Left colon (tissue), 2 donors: ENCODE measurements around the gene KDM4B. TPM values are rescaled to one million over a fixed set of nuclear protein-coding genes. Genes with fewer than 3 reads are reported as not detected.

ENCODE experiments used
- ATAC-seq: fragments of 200-7000 bp; cut with Tn5 transposase; one replicate; pipeline ENCODE4 v1.9.1; 2020; ENCODE audit warnings: mild to moderate bottlenecking, moderate library complexity
- DNase-seq, 2 donors: peaks; one replicate each; pipeline ENCODE4 v3.0.0-alpha.2; 2020
- intact Hi-C, 2 donors: fragments of 100-400 bp; cut with DNase I in 1 of 2; cut with micrococcal nuclease in 1 of 2; formaldehyde crosslinking; loops; one replicate each; pipeline versions ENCODE4 v1.11.2 to v1.14.0; 2022; cut with DNase I, micrococcal nuclease
- total RNA-seq, 2 donors: library from RNA; stranded (reverse); fragmentation: NEBNext Ultra II Directional; extraction: Animal tissue kit (Norgen Biotek cat#: 25700); gene quantifications; one replicate each; pipeline ENCODE4 v1.2.1, GENCODE V29; 2021
- donor health status: DM: no; HTN: no; CAD: no.
- donor health status: DM: yes; HTN: yes; CAD: no.

Gene KDM4B
- total RNA-seq, 2 donors from 2014 or later, result 43.9 to 46.2 TPM

DNA sequence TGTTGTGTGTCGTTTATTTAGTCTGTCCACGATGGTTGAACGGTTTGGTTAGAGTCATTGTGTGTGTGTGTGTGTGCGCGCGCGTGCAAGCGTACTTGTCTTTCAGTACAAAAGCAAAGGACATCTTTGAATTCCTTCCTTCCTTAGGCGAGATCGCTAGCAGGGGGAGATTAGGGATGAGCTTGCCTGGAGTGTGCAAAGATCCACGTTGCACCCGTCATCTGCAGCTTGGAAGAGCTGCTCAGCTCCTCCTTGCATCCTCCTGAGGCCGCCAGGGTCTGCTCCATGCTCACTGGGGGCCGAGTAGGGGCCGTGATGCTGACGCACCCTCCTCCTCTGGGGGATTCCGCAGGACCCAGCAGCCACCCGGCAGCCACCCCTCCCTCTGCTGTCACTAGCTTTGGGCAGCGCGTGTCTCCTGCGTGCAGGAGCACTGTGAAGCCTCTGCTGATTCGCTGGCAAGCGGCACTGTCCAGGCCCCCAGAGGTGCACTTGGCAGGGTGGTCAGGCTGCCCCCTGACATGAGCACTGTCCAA is 137.3 kb downstream of the KDM4B start:
- intact Hi-C loops, result no loop called here
- DNase-seq, result no peak
- no peak for ATAC-seq

DNA sequence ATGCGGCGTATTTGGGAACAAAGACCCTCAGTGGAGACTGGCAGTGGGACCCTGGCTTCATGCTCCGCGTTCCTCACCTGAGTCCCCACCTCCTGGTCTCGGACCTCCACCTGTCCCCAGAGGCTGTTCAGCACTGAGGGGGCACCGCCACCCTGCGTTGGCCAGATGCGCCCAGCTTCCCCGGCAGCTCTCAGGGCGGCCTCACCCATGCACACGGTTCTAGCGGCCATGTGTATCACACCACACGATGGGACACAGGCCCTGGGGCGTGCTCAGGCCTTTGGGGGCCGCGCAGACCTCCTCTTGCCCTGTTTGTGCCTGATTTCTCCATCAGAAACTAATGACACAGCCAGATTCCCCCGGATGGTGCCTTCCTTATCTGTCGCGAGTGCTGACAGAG is 138.1 kb downstream of the KDM4B start:
- no peak for DNase-seq
- no peak for ATAC-seq
- intact Hi-C loops, result no loop called here

DNA sequence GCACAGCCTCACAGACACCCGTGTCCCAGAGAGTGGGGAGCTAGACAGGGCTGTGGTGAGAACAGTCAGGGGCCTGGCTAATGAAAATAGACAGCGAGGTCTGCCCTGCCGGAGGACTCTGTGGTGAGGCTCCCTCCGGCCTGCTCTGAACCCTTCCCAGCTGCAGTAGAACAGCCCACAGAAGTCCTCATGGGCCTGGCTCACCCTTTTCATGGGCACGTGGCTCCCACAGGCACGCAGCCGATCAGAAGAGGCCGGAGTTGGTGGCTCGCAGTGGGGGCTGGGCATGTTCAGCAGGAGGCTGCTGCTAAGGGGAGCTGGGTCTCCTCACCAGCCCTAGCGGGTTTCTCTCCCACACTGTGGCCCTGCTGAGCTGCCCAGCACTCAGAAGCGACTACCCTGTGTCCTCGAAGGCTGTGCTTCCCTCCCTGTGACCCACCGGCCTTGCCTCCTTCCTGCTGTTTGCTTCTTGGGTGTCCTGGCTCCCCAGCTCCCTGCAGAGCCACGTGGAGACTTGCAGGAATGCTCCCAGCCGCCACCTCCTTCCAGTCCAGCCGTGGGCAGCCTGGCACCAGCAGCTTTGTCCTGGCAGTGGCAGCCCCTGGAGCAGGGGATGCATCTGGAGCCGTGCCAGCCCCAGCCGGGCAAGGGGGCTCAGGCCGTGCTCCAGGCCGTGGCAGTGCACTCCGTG is 138.7 kb downstream of the KDM4B start:
- DNase-seq, result no peak
- no peak for ATAC-seq
- intact Hi-C loops, result no loop called here

DNA sequence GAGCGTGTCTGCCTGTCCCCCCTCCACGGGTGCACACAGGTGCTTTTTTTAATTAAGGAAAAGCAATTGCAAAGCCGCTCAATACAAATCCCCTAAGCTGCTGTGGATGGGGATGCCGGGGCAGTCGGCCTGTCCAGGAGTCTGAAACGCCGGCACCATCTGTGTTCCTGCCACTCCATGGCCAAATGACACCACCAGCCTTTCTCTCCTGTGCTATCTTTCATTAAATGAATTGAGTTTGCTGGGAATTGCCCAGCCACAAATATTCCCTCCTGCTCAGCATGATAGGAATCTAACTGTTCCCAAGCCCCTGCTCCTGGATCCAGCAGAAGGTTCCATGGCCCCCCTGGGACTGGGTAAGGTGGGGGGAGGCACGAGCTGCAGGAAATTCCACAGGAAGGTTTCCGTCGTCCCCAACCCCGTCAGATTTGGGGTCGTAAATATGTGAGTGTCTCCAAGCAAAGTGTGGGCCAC is 139.2 kb downstream of the KDM4B start:
- DNase-seq (no peak), ATAC-seq (no peak)
- intact Hi-C loops, result no loop called here

DNA sequence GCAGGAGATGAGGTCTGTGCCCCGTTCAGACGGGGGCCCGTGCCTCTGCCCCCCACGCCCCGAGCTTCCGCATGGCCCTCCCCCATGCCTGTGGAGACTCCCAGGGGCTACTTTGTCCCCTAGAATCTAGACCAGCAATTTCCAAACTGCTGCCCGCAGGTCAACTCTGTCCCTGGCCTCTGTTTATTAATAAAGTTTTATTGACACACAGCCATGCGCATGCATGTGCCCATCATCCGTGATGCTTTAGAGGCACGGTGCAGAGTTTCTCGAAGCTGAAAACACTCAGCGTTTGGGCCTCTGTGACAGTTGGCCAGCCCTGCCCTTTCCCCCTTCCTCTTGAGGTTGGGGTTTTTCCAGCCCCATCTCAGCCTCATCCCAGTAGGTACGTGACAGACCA is 140.0 kb downstream of the KDM4B start:
- intact Hi-C loops, result no loop called here
- no peak for ATAC-seq
- DNase-seq, result no peak

DNA sequence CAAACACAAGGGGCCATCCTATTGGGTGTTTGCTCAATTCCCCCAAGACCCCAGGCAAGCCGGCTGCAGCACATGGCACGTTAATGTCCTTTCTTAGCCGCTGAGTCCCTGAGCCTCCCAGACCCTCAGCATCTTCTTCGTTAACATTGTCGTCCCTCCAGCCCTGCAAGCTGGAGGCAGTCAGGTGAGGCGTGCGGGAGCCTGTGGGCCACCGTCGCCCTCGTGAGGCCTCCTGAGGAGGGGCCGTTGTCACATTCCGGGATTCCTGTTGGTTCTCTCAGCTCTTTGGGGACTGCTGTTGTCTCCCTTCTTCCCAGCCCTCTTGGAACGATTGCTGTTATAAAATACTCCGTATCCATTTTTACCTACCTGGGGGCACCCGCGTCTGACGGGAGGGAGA is 140.6 kb downstream of the KDM4B start:
- ATAC-seq (no peak), DNase-seq (no peak)
- intact Hi-C loops, result no loop called here

DNA sequence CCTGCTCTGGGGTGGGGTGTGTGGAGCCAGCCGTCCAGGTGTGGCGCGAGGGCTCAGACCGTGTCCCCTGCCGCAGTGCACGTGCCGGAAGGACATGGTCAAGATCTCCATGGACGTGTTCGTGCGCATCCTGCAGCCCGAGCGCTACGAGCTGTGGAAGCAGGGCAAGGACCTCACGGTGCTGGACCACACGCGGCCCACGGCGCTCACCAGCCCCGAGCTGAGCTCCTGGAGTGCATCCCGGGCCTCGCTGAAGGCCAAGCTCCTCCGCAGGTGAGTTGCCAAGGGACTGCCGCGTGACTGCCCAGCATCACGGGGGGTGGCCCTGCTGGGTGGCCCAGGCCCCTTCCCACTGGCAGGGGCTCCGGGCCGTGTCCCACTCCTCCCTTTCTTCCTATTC is 141.6 kb downstream of the KDM4B start:
- ATAC-seq (no peak), DNase-seq (no peak)
- intact Hi-C loops, result no loop called here

DNA sequence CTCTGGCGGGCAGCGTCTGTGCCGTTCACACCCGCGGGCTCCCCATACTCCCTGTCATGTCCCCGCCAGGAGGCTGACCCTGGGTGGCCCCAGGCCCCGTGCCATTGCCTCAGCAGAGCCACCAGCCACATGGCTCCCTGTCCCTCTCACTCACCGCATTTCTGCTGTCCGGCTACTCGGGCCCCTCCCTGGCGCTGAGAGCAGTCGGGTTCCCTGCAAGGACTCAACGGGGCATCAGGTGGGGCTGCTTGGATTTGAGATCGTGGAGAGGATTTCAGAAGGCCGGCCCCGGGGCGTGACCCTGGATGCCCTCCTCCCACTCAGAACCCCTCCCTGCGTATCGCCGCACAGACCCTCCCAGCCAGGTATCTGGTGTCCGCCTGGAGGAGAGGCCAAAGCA is 142.1 kb downstream of the KDM4B start:
- DNase-seq, result no peak
- intact Hi-C loops, result no loop called here
- ATAC-seq, result no peak

DNA sequence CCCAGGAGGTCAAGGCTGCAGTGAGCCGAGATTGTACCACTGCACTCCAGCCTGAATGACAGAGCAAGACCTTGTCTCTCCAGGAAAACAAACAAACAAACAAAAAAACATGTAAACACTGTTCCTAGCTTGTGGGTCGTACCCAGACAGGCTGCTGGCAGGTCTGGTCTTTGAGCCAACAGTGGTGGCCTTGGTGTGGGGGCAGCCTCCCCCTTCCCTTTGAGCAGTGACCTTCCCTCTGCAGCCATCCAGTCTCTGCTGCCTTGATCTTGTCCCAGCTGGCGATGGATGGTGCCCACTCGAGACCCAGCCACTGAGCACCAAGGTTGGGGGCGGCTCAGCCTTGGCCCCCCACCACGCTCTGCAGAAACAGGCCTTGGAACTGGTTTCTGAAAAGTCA is 143.3 kb downstream of the KDM4B start:
- ATAC-seq (no peak), DNase-seq (no peak)
- intact Hi-C loops, result no loop called here

DNA sequence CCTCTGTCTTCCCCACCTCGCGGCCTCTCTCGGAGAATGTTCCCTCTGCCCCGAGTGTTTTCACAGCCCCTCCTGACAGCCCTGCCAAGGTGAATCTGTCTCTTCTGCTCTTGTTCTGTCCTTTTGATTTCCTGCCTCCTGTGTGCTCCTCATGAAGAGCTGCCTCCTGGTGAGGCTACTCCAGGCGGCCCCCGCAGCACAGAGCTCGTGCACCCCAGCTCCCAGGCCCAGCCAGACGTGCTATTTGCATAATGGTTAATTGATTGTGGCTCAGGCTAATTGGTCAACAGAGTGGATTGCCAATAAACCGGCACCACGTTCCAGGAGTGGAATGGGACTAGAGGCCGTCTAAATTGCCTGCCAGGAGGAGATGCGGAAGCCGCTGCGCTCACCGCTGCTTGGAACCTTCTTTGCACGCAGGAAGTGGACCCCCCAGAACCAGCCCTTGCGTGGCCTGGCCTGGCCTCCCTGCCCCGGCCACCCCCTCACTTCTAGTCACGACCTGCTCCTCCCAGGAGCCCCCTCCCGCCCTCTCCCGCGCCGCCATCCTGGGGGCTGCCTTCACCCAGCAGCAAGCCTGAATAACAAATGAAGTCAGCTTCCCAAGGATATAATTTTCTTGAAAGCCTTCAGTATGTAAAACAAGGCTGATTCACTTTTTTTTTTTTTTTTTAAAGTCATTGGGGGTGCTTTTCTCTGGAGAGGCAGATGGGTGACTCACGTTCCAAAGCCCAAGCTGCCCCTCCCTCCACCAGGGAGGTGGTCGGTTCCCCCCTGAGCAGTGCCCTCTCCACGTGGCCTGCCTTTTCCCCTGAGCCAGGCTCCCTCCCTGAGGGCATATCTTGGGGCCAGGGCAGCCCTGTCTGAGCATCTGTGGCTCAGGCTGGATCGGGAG is 144.0 kb downstream of the KDM4B start:
- intact Hi-C loops, result no loop called here
- no peak for DNase-seq
- no peak for ATAC-seq

DNA sequence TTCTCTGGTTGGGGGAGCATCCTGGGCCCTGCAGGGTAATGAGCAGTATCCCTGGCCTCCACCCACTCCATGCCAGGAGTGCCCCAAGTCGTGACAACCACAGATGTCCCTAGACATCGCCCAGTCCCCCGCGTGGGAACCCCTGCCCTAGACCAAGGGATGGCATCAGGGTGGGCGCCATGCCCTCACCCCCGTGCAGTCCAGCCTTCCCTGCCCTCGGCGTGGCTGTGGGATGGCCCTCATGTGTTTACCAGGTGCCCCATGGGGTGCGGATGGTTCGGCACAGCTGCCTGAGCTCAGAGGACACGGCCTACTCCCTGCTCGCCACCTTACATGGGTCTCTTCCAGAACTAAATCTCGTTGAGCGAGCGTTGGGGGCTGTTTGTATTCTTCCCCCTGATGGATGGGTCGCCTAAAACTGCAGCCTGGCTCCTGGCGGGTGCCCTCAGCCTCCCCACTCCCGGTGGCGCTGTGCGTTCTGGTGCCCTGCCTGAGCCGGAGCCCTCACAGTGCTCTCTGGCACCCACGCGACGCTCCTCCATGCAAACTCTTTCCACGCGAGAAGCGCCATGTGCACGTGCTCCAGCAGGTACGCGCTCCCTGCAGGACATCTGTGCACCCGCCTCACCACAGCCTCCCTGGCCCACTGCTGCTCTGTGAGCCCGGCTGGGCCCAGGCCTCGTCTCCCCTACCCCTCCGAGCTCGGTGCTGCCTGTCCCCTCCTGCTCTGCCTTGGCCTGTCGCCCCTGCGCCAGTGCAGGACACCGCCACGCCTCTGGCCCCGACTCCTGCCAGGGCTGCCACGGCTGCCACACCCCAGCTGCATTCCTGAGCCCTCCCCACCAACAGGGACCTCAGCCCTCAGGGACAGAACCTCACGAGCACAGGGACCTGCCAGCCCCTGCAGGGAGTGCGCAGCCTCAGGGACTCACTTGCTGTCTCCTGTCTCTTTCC is 145.0 kb downstream of the KDM4B start:
- ATAC-seq, result no peak
- DNase-seq, result no peak
- intact Hi-C loops, result no loop called here

DNA sequence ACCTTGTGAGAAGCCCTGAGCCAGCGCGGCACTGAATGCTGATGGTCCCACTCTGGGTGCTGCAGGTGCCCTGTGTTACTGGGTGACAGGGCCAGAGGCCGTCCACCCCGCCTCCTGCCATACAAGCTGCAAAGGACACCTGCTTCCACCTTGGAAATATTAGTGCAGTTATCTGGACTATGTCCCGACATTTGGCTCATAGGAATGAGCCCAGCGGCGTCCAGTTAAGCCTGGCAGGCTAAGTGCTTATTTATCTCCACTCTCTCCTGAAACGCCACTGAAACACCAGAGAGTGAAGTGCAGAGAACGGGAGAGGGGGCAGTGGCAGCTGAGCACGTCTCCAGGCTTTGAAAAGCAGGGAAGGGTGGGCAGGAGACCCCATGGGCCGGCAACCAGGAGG is 145.8 kb downstream of the KDM4B start:
- DNase-seq, result no peak
- intact Hi-C loops, result no loop called here
- ATAC-seq, result no peak

DNA sequence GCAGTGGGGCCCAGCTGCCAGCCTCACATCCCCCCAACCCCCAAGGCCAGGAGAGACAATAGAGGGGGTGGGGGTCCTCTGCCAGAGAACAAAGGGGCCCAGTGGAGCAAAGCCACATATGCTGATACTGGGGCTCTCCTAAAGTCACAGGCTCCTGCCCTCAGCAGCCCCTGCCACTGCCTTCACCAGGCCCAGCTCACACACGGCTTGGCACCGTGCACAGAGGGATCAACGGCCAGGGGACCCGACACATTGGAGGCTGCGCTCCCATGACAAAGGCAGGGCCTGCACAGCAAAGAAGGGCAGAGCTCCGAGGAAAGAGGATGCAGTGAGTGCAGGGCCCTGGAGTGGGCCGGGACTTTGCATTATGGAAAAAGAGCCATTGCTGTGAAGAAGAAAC is 146.4 kb downstream of the KDM4B start:
- DNase-seq (no peak), ATAC-seq (no peak)
- intact Hi-C loops, result no loop called here

DNA sequence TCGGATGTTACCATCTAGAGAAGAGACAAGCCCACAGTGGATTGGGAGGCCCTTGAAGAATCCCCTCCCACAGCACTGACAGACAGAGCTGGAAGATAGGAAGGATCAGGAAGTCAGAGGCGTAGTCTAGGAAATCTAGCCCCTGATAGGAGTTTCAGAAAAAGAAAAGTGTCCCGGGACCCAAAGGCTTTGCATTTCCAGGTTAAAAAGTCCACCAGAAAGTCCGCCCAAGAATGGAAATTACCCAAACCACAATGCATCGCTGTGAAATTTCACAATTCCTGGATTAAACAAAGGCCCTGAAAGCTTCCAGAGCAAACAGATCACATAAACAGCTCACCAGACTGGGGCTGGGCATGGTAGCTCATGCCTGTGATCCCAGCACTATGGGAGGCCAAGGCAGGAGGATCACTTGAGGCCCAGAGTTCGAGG is 146.9 kb downstream of the KDM4B start:
- intact Hi-C loops, result no loop called here
- no peak for DNase-seq
- no peak for ATAC-seq

DNA sequence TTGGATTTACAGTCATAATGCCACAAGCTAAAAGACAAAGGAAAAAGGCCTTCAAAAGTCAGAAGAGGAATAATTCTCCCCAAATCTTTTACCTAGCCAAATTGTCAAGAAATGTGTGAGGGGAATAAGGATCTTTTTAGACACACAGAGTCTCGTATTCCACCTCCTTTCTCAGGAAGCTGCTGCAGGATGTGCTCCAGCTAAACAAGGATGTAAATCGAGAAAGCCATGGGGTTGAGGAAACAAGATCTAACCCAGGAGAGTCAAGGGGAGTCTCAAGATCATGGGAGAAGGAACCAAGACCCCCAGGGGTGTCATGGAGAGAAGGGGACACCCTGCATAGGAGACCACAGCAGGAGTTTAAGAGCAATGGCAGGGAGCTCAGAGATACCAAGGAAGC is 147.4 kb downstream of the KDM4B start:
- ATAC-seq, result no peak
- intact Hi-C loops, result no loop called here
- DNase-seq, result no peak

DNA sequence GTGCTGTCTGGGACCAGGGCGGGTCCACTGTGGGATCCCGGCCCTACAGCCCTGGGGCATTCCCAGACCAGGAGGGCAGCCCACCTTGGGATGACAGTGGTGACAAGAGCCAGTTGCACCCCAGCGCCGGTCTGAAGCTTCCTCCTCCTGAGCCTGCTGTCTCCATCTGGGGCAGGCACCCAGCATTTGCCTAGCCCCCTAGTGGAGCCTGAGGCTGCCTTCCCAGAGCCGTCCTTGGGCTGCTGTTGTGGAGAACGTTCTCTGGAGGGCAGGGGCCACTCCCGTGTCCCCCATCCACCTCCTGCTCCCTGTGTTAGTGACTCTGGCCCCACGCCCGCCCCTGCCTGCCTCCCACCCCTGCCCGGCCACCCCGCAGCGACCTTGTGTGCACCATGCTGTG is 148.5 kb downstream of the KDM4B start:
- ATAC-seq (no peak), DNase-seq (no peak)
- intact Hi-C loops, result no loop called here

DNA sequence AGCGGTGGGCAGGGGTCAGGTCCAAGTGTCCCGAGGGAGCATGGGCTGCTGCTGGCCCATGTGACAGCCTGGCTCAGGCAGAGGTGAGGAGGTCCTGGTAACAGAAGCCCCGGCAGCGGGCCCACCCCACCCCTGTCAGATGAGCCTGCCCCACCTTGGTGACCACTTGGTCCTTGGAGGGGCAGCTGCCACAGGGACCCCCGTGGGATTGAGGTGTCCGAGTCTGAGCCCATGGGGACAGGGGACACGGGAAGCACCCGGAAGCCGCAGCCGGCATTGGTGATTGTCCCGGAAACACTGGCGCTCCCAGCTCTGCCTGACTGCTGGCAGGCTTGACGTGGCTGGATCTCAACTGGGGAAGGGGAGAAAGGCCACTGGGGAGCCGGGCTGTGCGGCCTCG is 149.1 kb downstream of the KDM4B start:
- no peak for ATAC-seq
- intact Hi-C loops, result no loop called here
- DNase-seq, result no peak

DNA sequence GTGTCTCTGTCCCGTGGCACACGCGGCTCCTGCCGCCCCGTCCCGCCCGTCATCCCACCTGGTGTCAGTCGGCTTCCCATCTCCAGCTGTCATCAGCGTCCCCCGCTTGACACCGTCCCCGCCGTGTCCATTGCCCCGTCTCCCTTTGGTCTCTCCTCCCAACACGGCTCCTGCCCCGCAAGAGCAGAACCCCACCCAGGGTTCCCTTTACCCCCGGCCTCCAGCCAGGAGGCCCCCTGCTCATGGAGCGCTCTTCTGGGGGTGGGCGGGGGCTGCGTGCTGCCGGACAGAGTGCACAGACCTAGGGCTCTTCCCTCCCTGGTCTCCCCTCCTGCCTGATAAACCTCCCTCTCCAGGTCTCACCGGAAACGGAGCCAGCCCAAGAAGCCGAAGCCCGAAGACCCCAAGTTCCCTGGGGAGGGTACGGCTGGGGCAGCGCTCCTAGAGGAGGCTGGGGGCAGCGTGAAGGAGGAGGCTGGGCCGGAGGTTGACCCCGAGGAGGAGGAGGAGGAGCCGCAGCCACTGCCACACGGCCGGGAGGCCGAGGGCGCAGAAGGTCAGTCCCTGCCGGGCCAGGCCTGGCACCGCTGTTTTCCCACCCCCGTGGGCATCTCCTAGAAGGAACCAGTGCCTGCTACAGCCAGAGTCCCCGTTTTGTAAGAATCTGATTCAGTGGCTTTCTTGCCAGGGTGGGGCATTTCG is 150.5 kb downstream of the KDM4B start:
- DNase-seq, result no peak
- intact Hi-C loops, result no loop called here
- ATAC-seq, result no peak

DNA sequence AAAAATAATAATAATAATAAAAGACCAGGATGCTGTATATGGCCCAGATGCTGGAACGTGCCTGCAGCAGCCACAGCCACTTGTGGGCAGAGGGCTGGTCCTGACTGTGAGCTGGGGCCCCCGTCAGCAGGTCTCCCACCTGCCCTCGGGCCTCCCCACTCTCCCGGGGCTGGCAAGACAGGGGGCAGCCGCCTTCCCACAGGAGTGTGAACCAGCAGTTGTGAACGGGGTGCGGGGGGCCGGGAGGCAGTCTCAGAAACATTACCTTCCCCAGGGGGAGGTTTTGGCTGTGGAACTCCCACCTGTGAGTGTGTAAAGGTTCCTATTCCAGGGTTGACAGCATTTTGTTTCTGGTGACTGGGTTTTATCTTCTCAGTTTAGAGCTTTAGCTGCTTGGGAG is 151.4 kb downstream of the KDM4B start:
- ATAC-seq (no peak), DNase-seq (no peak)
- intact Hi-C loops, result no loop called here
